HG03280 (cell line): ENCODE data around the gene PAFAH1B2.
"Not testable (repeated sequence)": the region's sequence is repeated elsewhere in the genome, so short reads cannot be mapped to it uniquely, and the experiment has no call there.

ENCODE experiments used
- ATAC-seq: cut with Tn5 transposase; IDR thresholded peaks from one replicate; pipeline ENCODE4 v1.9.1; 2021; ENCODE audit warnings: mild to moderate bottlenecking, moderate library complexity; ENCODE audit not compliant: unreplicated experiment

PAFAH1B2 gene

DNA sequence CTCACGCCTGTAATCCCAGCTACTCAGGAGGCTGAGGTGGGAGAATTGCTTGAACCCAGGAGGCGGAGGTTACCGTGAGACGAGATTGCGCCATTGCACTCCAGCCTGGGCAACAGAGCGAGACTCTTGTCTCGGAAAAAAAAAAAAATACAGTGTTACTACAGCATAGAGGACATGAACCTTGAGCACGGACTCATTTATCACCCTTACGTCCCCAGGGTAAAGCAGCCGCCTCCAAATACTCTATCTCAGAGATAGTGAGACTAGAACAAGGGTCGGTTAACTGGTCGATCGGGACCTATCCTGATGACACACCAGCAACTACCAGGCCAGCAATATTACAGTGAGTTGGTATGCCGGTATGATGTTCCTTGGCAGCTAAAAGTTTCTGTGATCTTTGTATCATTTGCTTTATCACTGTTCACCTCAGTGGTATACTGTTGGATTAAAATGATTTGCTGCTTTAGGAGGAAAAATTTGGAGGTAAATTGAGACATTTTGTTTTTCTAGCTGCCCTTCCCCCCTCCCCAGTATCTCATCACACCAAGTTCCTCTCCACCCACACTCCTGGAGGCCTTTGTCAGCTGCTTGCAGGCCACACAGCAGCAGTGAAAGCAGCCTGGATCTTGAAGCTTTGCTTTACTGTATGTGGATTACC is 27.4 kb downstream of the PAFAH1B2 start:
- no peak for ATAC-seq

GRCh38 chr11:117172724-117173421 is 28.8 kb downstream of the PAFAH1B2 start:
- ATAC-seq: no peak

- ATAC-seq: no peak
These were observed 31.0 kb downstream of the PAFAH1B2 start for GRCh38 chr11:117175104-117175503.

GRCh38 chr11:117175781-117176180 is 31.7 kb downstream of the PAFAH1B2 start:
- ATAC-seq: no peak

DNA sequence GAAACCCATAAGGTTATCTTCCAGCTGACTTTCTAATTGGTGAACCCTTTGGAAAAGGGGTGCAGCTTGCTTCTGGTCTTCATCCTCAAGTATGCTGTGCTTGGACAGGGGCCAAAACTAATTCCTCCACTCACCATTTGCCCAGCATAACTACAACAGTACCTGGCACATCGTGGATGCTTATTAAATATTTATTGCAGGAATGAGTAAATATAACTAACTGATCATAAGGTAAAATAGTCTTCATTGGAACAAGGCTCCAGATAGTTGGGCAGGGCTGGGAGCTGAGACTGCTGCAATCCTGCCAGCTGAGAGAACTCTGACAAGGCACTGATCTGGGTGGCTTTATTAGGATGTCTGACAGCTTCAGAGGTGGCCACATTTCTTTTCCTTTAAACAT is 32.1 kb downstream of the PAFAH1B2 start:
- no peak for ATAC-seq

DNA sequence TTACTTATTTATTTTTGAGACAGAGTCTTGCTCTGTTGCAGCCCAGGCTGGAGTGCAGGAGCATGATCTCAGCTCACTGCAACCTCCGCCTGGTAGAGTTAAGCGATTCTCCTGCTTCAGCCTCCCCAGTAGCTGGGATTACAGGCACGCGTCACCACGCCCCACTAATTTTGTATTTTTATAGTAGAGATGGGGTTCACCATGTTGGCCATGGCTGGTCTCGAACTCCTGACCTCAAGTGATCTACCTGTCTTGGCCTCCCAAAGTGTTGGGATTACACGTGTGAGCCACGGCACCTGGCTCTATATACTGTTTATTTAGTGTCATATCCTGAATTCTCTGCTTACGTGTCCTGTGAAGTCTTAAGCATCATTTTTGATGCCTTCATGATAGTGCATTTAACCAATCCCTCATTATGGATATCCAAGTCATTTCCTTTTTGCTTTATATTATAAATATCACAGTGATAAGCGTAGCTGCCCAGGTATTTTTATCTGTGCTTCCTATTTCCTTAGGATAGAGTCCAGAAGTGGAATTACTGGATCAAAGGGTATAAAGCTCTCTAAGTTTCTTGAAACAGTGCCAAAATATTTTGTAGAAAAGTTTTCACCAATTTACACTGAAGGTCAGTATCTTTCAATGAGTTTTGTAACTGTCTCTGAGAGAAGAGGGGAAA is 33.6 kb downstream of the PAFAH1B2 start:
- no peak for ATAC-seq

DNA sequence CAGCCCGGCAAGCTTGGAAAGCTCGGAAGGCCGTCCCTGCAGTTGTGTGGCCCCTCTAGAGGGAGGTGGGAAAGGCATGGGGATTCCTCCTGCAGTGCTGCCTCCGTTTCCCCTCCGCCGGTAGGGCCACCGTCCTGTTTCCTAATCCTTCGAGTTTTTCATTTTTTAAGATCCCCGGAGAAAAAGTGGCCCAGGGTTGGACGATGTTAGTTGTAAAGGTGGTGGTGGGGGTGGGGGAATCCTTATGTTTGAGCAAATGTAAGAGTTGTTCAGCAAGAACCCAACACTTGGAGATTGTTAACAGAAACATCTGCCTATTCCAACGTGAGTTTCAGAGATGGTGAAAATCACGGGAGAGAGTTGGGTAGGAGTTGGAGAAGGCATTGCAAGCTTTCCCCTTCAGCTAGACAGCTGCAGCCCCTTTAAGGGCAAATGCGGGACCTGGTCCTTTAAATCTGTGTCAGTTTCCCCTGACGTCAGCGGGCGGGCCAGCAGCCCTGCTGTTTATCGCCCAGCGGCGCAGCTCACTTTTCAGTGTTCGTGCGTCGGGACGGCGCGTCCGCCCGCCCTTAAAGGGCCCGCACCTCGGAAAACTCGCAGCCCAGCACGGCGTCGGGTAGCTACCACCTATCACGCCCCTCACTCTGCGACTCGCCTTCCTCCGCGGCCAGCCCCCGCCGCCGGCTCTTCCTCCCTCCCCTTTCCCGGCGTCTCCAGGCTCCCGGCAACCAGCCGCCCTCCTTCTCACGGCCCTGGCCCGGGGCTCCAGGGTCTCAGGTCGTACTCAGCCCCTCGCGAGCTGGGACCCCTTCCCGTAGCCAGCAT is 34.3 kb downstream of the PAFAH1B2 start, which contains the start of gene SIDT2:
Gene SIDT2 (plus strand): TSS at position 534 of the 825 bp plus-strand sequence. CDS start 521 bp downstream, outside the sequence.
- ATAC-seq: peak; percentile 93

- ATAC-seq: peak; percentile 27
These were observed 35.2 kb downstream of the PAFAH1B2 start for GRCh38 chr11:117179048-117179999.

- ATAC-seq: no peak
These were observed 35.9 kb downstream of the PAFAH1B2 start for GRCh38 chr11:117180020-117180419.

DNA sequence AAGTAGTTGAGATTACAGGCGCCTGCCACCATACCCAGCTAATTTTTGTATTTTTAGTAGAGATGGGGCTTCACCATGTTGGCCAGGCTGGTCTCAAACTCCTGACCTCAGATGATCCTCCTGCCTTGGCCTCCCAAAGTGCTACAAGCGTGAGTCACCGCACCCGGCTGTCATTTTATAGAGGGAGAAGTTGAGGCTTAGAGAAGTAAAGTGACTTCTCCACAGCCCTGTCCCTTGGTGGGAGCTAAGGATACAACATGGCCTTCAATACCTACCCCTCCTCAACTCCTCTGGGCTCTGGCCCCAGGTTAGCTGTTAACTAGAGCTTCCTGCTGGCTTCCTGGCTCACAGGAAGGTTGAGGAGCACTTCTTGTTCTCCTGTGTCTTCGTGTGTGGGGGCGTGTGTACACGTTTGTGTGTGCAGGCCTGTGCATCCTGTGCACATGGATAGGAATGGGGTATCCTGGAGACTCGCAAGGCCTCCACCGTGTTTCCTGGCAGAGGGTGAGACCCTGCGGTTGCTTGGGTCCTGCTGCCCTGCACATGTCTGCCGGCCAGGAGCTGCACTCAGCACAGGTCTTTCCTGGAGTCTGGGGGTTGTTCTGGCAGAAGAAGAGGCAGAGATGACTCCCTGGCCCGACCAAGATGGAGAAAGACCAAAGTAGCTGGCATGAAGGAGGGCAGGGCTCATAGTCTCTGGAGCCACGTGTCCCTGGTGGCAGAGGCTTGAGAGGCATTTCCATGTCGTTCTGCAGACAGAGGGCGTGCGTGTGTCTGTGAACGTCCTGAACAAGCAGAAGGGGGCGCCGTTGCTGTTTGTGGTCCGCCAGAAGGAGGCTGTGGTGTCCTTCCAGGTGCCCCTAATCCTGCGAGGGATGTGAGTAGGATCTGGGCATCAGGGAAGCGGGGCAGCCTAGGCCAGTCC is 36.8 kb downstream of the PAFAH1B2 start:
- ATAC-seq: peak; percentile 38

DNA sequence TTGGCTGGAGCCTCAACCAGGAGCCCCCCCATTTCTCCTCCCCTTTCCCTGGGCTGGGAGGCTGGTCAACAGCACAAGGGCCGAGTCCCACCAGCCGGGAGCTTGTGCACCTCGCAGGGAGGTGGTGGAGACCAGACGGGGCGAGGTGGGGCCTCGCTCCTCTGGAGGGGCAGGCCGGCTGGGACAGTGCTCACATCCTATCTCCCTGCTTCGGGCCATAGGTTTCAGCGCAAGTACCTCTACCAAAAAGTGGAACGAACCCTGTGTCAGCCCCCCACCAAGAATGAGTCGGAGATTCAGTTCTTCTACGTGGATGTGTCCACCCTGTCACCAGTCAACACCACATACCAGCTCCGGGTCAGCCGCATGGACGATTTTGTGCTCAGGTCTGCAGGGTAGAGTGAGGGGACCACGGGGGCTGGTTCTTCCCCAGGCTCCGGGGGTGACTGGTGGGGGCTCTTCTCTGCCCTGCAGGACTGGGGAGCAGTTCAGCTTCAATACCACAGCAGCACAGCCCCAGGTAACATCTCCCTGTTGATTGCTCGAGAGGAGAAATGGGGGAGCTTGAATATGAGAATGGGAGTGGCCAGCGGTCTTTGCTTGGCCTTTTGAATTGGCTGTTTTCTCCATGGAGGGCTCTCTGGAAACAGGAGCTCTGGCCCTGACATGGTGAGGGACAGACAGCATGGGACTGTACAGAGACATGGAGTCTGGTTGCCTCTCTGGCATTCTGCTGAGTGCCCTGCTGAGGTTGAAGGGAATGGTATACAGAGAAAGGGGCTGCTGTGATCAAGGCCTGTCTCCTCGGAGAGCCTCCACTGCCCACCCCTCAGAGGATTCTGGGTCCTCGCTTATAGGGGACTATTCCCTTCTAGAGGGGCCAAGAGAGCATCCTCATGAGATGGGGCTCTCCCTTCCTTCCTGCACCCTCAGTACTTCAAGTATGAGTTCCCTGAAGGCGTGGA is 37.8 kb downstream of the PAFAH1B2 start:
- no peak for ATAC-seq

DNA sequence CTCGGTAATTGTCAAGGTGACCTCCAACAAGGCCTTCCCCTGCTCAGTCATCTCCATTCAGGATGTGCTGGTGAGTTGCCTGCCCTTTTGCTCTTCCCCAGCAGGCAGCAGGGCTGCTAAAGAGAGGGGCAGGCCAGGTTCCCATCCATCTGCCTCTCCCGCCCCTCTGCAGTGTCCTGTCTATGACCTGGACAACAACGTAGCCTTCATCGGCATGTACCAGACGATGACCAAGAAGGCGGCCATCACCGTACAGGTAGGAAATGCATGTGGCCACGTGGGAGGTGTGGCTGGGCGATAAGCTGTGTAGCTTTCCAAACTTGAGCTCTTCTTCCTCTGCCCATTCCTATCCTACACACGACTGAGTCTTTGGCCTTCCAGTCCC is 38.5 kb downstream of the PAFAH1B2 start:
- ATAC-seq: no peak

DNA sequence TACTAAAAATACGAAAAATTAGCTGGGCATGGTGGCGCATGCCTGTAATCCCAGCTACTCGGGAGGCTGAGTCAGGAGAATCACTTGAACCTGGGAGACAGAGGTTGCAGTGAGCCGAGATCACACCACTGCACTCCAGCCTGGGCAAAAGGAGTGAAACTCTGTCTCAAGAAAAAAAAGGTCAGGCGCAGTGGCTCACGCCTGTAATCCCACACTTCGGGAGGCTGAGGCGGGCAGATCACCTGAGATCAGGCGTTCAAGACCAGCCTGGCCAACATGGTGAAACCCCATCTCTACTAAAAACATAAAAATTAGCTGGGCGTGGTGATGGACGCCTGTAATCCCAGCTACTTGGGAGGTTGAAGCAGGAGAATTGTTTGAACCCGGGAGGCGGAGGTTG is 39.1 kb downstream of the PAFAH1B2 start:
- ATAC-seq: not testable (repeated sequence)

GRCh38 chr11:117183724-117184349 is 39.8 kb downstream of the PAFAH1B2 start:
- ATAC-seq: no peak

DNA sequence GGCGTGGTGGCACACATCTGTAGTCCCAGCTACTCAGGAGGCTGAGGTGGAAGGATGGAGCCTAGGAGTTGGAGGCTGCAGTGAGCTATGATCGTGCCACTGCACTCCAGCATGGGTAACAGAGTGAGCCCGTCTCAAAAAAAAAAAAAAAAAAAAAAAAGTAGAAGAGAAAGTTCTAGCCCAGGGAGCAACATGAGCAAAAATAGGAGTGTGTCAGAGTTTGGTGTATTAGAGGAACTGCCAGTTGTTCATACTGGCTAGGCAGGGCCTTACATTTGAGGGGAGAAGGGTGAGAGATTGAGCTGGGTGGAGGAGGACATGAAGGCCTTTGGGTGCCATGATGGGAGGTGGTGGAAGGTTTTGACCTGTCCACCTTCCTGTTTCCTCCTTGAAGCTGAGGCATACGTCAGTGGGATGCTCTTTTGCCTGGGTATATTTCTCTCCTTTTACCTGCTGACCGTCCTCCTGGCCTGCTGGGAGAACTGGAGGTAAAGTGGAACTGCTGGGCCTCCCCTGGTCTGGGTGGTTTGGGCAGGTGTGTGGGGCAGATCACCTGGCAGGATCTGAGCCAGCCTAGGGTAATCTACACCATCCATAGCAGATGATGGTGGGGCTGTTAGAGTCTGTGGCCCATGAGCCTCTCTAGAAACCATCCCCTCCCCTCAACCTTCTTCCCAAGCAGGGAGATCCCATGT is 41.8 kb downstream of the PAFAH1B2 start:
- no peak for ATAC-seq

- no peak for ATAC-seq
These were observed 42.3 kb downstream of the PAFAH1B2 start for GRCh38 chr11:117186431-117186761.

- ATAC-seq: no peak
These were observed 42.9 kb downstream of the PAFAH1B2 start for GRCh38 chr11:117187007-117187406.
